Nephron (organoid): ENCODE data around the gene TSPAN17.

ENCODE experiments used
- H3K27ac Mint-ChIP-seq, 3 experiments: 2 replicates each; pipeline ENCODE4 v1.8.0; 2020; ENCODE audit warnings: mixed read lengths in 3 of 3, mild to moderate bottlenecking in 2 of 3, moderate library complexity in 1 of 3
- H3K27me3 Mint-ChIP-seq: 2 replicates; pipeline ENCODE4 v1.8.0; 2021; ENCODE audit warnings: low read depth, mild to moderate bottlenecking, moderate library complexity, mixed read lengths
- H3K36me3 Mint-ChIP-seq: 2 replicates; pipeline ENCODE4 v1.8.0; 2020; ENCODE audit warnings: low read depth, mixed read lengths
- H3K4me1 Mint-ChIP-seq: 2 replicates; pipeline ENCODE4 v1.8.0; 2020; ENCODE audit warnings: mixed read lengths
- H3K4me3 Mint-ChIP-seq, 3 experiments: 2 replicates each; pipeline ENCODE4 v1.8.0; 2020; ENCODE audit warnings: mild to moderate bottlenecking in 3 of 3, mixed read lengths in 3 of 3, moderate library complexity in 2 of 3
- H3K9me3 Mint-ChIP-seq: 2 replicates; pipeline ENCODE4 v1.8.0; 2020; ENCODE audit warnings: mixed read lengths
- TF ChIP-seq, protein P1 (sequence below), 3 experiments: fragments of 200-600 bp; sonication (generic); IDR thresholded peaks; one replicate each; pipeline ENCODE4 v1.5.0; 2021; ENCODE audit warnings: antibody characterized with exemption in 3 of 3; ENCODE audit not compliant: unreplicated experiment in 3 of 3

The TSPAN17 gene

GRCh38 chr5:176678584-176678983, 31.3 kb downstream of the TSPAN17 start:
- Mint-ChIP-seq H3K27me3 (peaks cover 70% of the 10 kb centered on the region), H3K4me3 (no peak overlapping the region), H3K27ac (no peak overlapping the region), H3K9me3 (no peaks in the 10 kb centered on the region), H3K4me1 (no peaks in the 10 kb centered on the region), H3K36me3 (no peaks in the 10 kb centered on the region)
- TF ChIP-seq, protein P1, sequence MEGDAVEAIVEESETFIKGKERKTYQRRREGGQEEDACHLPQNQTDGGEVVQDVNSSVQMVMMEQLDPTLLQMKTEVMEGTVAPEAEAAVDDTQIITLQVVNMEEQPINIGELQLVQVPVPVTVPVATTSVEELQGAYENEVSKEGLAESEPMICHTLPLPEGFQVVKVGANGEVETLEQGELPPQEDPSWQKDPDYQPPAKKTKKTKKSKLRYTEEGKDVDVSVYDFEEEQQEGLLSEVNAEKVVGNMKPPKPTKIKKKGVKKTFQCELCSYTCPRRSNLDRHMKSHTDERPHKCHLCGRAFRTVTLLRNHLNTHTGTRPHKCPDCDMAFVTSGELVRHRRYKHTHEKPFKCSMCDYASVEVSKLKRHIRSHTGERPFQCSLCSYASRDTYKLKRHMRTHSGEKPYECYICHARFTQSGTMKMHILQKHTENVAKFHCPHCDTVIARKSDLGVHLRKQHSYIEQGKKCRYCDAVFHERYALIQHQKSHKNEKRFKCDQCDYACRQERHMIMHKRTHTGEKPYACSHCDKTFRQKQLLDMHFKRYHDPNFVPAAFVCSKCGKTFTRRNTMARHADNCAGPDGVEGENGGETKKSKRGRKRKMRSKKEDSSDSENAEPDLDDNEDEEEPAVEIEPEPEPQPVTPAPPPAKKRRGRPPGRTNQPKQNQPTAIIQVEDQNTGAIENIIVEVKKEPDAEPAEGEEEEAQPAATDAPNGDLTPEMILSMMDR (IDR thresholded peaks at IDR 0.05; ENCODE audit: unreplicated experiment in 3 of 3): no peak

- H3K4me3 Mint-ChIP-seq: no peak overlapping the region
- TF ChIP-seq, protein P1 (IDR thresholded peaks at IDR 0.05; ENCODE audit: unreplicated experiment in 3 of 3): no peak
- H3K36me3 Mint-ChIP-seq: no peaks in the 10 kb centered on the region
- H3K27ac Mint-ChIP-seq: no peak overlapping the region
- peaks cover 80% of the 10 kb centered on the region for H3K27me3 Mint-ChIP-seq
- peaks cover 4% of the 10 kb centered on the region for H3K9me3 Mint-ChIP-seq
- no peaks in the 10 kb centered on the region for H3K4me1 Mint-ChIP-seq
Observed at GRCh38 chr5:176679365-176680225, 32.3 kb downstream of the TSPAN17 start.

DNA sequence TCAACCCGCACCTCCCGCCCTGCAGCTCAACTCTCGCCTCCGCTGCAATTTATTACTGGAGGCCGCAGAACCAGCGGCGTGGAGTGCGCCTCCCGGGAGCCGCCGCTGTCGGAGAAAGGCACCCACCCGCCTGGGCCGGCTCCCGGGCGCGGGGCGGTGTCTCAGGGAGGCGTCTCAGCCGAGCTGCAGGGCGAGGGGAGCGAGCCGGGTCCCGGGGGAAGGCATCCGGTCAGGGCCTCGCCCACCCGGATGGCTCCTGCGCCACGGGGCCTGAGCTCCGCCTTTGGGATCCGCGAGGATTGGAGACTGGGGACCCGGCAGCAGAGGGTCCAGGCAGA, 32.9 kb downstream of the TSPAN17 start:
- H3K27me3 Mint-ChIP-seq: peaks cover 82% of the 10 kb centered on the region
- H3K36me3 Mint-ChIP-seq: peaks cover 3% of the 10 kb centered on the region
- H3K9me3 Mint-ChIP-seq: peaks cover 6% of the 10 kb centered on the region
- no peaks in the 10 kb centered on the region for H3K4me1 Mint-ChIP-seq
- no peak overlapping the region for H3K4me3 Mint-ChIP-seq
- TF ChIP-seq, protein P1 (IDR thresholded peaks at IDR 0.05; ENCODE audit: unreplicated experiment in 3 of 3): no peak
- H3K27ac Mint-ChIP-seq: no peak overlapping the region

- H3K36me3 Mint-ChIP-seq: peaks cover 4% of the 10 kb centered on the region
- H3K27me3 Mint-ChIP-seq: peaks cover 83% of the 10 kb centered on the region
- TF ChIP-seq, protein P1 (IDR thresholded peaks at IDR 0.05; ENCODE audit: unreplicated experiment in 3 of 3): no peak
- H3K9me3 Mint-ChIP-seq: peaks cover 11% of the 10 kb centered on the region
- H3K4me1 Mint-ChIP-seq: no peaks in the 10 kb centered on the region
- H3K4me3 Mint-ChIP-seq: no peak overlapping the region
- no peak overlapping the region for H3K27ac Mint-ChIP-seq
Observed at GRCh38 chr5:176682016-176682531, 34.8 kb downstream of the TSPAN17 start.

GRCh38 chr5:176685010-176685409, 37.7 kb downstream of the TSPAN17 start:
- Mint-ChIP-seq H3K9me3 (peaks cover 11% of the 10 kb centered on the region), H3K27me3 (peaks cover 64% of the 10 kb centered on the region)

More at GRCh38 chr5:176685010-176685409, 37.7 kb downstream of the TSPAN17 start:
- TF ChIP-seq, protein P1 (IDR thresholded peaks at IDR 0.05; ENCODE audit: unreplicated experiment in 3 of 3): no peak
- H3K4me1 Mint-ChIP-seq: no peaks in the 10 kb centered on the region
- no peak overlapping the region for H3K27ac Mint-ChIP-seq
- H3K36me3 Mint-ChIP-seq: peaks cover 4% of the 10 kb centered on the region
- H3K4me3 Mint-ChIP-seq: no peak overlapping the region
